ENCODE results near the gene PPP1R15A.

- TF ChIP-seq GABPA (IDR thresholded peaks at IDR 0.05; ENCODE audit: low read depth) (no peak), CTCF (IDR thresholded peaks at IDR 0.05; ENCODE audit: insufficient read depth, low read length) (no peak), POLR2AphosphoS5 (IDR thresholded peaks at IDR 0.05; ENCODE audit: low read depth) (no peak), REST (IDR thresholded peaks at IDR 0.05; ENCODE audit: insufficient replicate concordance, low read depth) (no peak), SPI1 (IDR thresholded peaks at IDR 0.05; ENCODE audit: borderline replicate concordance, low read depth) (no peak)
Measured at GRCh38 chr19:48822514-48822913, 49.7 kb upstream of the PPP1R15A start.
